GM12891 (cell line): ENCODE results near the gene CHAC1.

Experiments used
- PAX5 ChIP-seq: IDR thresholded peaks from 2 replicates; pipeline ENCODE4 v1.6.1; 2011; ENCODE audit warnings: low read length, moderate library complexity, mild to moderate bottlenecking; ENCODE audit not compliant: insufficient read depth, severe bottlenecking
- POLR2A ChIP-seq: IDR thresholded peaks from 2 replicates; pipeline ENCODE4 v1.6.1; 2011; ENCODE audit warnings: low read depth, low read length, control low read depth
- POLR2AphosphoS5 ChIP-seq: IDR thresholded peaks from 2 replicates; pipeline ENCODE4 v1.6.1; 2011; ENCODE audit warnings: low read depth, low read length, control low read depth
- POU2F2 ChIP-seq: IDR thresholded peaks from 2 replicates; pipeline ENCODE4 v1.6.1; 2011; ENCODE audit warnings: low read depth, mild to moderate bottlenecking, control low read depth, low read length, moderate library complexity
- SPI1 ChIP-seq: IDR thresholded peaks from 2 replicates; pipeline ENCODE4 v1.6.1; 2011; ENCODE audit warnings: low read depth, low read length, control low read depth
- TAF1 ChIP-seq: IDR thresholded peaks from 2 replicates; pipeline ENCODE4 v1.6.1; 2011; ENCODE audit warnings: low read depth, low read length, control low read depth

GRCh38 chr15:40995656-40996055, 42.4 kb downstream of the CHAC1 start:
- TF ChIP-seq TAF1, result no peak
- no peak for TF ChIP-seq POLR2A
- TF ChIP-seq SPI1, result no peak
- no peak for TF ChIP-seq POLR2AphosphoS5
- no peak for TF ChIP-seq POU2F2
- TF ChIP-seq PAX5, result no peak
